DOHH2 (cell line): ENCODE results near the gene TTLL3.

ENCODE experiments used
- CTCF ChIP-seq: fragments of 200-600 bp; sonication (generic); IDR thresholded peaks from one replicate; pipeline ENCODE4 v1.5.1; 2014; ENCODE audit warnings: antibody characterized with exemption, mild to moderate bottlenecking, low read depth, low read length; ENCODE audit not compliant: poor library complexity, severe bottlenecking
- EZH2phosphoT487 ChIP-seq: fragments of 200-600 bp; sonication (generic); IDR thresholded peaks from 2 replicates; pipeline ENCODE4 v1.6.1; 2017; ENCODE audit warnings: borderline replicate concordance, mild to moderate bottlenecking, antibody characterized with exemption, low read length, moderate library complexity, mixed read lengths

- no peak for TF ChIP-seq CTCF
- TF ChIP-seq EZH2phosphoT487, result no peak
Observed at GRCh38 chr3:9803494-9803893, 6.6 kb upstream of the TTLL3 start.
